ENCODE results near the gene STK10.
"Not testable (repeated sequence)": the region's sequence is repeated elsewhere in the genome, so short reads cannot be mapped to it uniquely, and the experiment has no call there.

Gene STK10

GRCh38 chr5:172164769-172165212 is 23.2 kb downstream of the STK10 start:
- DNase-seq = no peak

GRCh38 chr5:172163346-172163745 is 24.7 kb downstream of the STK10 start:
- DNase-seq = no peak

GRCh38 chr5:172162987-172163343 is 25.1 kb downstream of the STK10 start:
- no peak for DNase-seq

GRCh38 chr5:172162323-172162986 is 25.6 kb downstream of the STK10 start:
- no peak for DNase-seq

GRCh38 chr5:172160506-172160905 is 27.5 kb downstream of the STK10 start:
- DNase-seq = no peak

GRCh38 chr5:172159016-172159415 is 29.0 kb downstream of the STK10 start:
- no peak for DNase-seq

GRCh38 chr5:172156541-172156994 is 31.5 kb downstream of the STK10 start:
- no peak for DNase-seq

- not testable (repeated sequence) for DNase-seq
These were observed 32.9 kb downstream of the STK10 start for GRCh38 chr5:172155101-172155500.

- DNase-seq = no peak
These were observed 34.3 kb downstream of the STK10 start for GRCh38 chr5:172153695-172154094.

- DNase-seq = no peak
These were observed 36.3 kb downstream of the STK10 start for GRCh38 chr5:172151661-172152210.

- DNase-seq = no peak
These were observed 37.3 kb downstream of the STK10 start for GRCh38 chr5:172150514-172151425.

- not testable (repeated sequence) for DNase-seq
These were observed 38.5 kb downstream of the STK10 start for GRCh38 chr5:172149481-172149880.

- no peak for DNase-seq
These were observed 39.0 kb downstream of the STK10 start for GRCh38 chr5:172149073-172149472.

GRCh38 chr5:172148381-172148780 is 39.6 kb downstream of the STK10 start:
- no peak for DNase-seq

GRCh38 chr5:172147857-172148256 is 40.2 kb downstream of the STK10 start:
- no peak for DNase-seq

GRCh38 chr5:172146748-172147092 is 41.3 kb downstream of the STK10 start:
- no peak for DNase-seq

- DNase-seq = no peak
These were observed 41.9 kb downstream of the STK10 start for GRCh38 chr5:172145870-172146747.

GRCh38 chr5:172144931-172145869 is 42.8 kb downstream of the STK10 start:
- DNase-seq = no peak

- no peak for DNase-seq
These were observed 43.7 kb downstream of the STK10 start for GRCh38 chr5:172144291-172144815.

GRCh38 chr5:172143875-172144274 is 44.1 kb downstream of the STK10 start:
- no peak for DNase-seq

GRCh38 chr5:172142709-172143215 is 45.3 kb downstream of the STK10 start:
- DNase-seq = no peak

All from amniotic stem cell (primary cell).